ENCODE results near the gene ZNF69.
"Not testable (repeated sequence)": the region's sequence is repeated elsewhere in the genome, so short reads cannot be mapped to it uniquely, and the experiment has no call there.

The ZNF69 gene

DNA sequence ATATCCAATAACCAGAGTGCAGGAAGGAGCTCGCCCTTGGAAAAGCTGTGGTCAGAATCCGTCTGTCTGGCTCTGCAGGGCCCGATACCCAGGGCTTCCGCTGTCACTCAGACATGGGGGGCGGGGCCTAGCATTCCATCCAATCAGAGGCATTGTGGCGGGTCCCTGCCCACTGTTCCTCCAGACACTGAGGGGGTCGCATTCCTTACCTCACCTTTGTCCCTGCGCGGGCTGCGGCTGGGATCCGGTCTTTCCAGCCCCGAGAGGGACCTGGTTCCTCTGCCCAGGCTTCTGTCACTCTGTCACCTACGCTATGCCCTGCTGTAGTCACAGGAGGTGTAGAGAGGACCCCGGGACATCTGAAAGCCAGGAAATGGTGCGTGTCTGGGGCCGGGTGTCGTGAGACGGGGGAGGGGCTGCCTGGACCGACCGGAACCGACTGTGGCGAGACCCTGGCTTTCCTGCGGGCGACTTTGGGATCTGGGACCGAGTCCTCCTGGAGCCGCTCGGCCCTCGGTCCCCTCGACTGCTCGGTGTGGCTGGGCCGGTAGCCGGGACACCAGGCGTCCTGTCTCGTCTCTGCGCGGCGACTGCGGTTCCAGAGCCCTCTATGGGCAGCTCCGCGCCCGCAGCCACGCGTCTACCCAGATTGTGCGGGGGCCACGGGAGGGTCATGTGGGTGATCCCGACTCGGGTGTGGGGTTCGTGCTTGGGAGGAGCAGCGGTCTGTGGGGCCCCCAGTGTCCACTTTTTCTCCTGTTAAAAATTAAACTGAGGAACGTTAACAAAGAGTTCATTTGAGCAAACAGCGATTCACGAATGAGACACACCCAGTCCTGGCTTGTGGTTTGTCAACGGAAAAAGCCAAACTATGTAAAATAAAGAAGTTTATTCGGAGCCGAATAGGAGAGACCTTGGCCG is at the start of gene ZNF69:
Gene ZNF69, plus strand, starts transcription at position 172 of the 921 bp plus-strand sequence. Its CDS starts 142 bp downstream, at position 314.
- peak; percentile 43 for DNase-seq (ENCODE audit: low read depth)

DNA sequence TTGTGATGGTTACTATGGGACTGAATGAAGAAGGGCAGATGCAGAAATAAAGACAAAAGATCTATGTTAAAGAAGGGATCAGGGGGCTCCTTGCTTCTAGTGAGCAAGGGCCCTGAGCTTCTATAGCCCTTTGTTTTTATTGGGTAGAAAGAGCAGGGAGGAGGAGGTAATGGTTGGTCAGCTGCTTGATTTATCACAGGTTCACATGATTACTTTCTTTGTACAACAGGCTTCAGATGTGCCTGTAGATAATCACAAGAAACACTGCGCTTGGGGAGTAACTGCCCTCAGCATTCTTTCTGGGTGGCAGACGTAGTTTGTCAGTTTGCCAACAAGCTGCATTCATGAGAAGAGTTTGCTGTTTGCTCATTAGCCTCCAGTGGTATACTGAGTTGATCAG is 43.9 kb upstream of the ZNF69 start:
- no peak for DNase-seq (ENCODE audit: low read depth)

DNA sequence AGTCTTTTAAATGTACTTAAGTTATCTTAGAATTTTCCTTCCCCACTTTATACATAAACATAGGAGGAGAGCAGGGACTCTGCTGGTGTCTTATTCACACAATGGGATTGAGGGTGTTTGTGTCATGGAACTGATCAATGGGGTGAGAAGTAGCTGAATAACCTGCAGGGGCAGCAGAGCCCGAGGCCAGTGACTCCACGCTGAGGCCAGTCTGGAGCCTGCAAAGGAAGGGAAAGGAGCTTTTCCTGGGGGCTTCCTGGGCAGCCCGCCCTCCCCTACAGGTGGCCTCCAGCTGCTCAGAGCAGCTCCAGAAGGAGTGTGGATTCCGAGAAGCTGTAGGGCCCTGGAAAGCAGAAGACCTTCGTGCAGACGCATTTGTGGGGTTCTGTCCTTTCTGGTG is 40.0 kb upstream of the ZNF69 start:
- DNase-seq (ENCODE audit: low read depth), result not testable (repeated sequence)

DNA sequence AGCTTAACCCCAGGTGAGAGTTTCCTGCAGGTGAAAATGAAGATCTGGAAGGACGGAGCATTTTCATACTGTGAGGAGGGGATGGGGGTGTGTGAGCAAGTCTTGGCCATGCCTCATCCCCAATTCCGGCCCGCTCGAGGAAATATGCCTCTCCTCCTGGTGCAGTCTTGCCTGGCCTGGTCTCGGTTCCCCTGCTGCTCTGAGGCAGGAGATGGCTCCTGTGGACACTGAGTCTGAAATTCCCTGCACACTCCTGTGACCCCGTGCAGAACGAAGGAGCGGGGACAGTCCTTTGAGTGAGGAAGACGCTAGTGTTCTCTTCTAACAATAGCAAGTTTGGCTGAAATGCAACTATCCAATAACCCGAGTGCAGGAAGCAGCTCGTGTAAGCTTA is 39.4 kb upstream of the ZNF69 start:
- DNase-seq (ENCODE audit: low read depth), result no peak

DNA sequence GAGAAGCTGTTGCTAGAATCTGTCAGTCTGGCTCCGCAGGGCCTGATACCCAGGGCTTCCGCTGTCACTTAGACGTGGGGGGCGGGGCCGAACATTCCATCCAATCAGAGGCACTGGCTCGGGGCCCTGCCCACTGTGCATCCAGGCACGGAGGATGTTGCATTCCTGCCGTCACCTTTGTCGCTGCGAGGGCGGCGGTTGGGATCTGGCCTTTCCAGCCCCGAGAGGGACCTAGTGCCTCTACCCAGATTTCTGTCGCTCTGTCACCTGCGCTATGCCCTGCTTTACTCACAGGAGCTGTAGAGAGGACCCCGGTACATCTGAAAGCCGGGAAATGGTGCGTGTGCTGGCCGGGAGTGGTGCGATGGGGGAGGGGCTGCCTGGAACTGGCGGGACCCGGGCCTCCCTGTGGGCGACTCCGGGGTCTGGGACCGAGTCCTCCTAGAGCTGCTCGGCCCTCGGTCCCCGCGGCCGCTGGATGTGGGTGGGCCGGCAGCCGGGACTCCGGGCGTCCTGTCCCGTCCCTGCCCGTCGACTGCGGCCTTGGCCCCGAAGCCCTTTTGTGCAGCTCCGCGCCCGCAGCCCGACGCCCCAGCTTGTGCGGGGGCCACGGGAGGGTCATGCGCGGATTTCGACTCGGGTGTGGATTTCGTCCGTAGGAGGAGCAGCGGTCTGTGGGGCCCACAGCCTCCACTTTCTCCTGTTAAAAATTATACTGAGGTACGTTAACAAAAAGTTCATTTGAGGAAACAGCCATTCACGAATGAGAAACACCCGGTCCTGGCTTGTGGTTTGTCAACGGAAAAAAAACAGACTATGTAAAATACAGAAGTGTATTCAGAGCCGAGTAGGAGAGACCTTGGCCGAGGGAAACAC is 38.8 kb upstream of the ZNF69 start, which contains the start of gene ZNF439:
Gene ZNF439, plus strand, starts transcription at position 133 of the 876 bp plus-strand sequence. Its CDS starts 142 bp downstream, at position 275.
- peak; percentile 82 for DNase-seq (ENCODE audit: low read depth)

DNA sequence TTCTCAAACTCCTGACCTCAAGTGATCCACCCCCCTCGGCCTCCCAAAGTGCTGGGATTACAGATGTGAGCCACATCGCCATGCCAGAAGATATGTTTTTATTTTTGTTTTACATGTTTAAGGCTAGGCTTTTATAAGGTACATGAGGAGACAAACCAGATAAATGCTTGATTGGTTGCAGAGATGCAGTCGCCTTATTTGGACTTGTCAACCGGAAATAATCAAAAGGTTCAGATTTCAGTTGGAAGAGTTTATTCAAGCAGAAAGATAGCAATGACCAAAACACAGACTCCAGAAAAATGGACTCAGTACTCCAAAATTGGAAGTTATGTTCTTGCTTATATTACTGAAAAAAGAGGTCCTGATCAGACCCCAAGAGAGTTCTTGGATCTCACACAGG is 37.3 kb upstream of the ZNF69 start:
- not testable (repeated sequence) for DNase-seq (ENCODE audit: low read depth)

DNA sequence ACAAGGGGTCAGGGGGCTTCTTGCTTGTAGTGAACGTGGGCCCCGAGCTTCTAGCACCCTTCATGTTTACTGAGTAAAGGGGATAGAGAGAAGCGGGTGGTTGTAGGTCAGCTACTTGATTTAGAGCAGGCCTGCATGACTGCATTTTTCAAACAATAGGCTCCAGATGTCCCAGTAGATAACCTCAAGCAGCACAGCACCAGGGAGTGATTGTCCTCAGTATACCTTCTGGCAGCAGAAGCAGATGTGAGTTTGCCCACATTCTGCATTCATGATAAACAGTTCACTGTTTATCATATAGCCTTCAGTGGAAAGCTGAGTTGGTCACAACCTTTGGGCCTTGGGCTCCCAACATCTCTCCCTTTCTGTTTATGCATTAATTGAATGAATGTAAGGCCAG is 34.2 kb upstream of the ZNF69 start:
- no peak for DNase-seq (ENCODE audit: low read depth)

DNA sequence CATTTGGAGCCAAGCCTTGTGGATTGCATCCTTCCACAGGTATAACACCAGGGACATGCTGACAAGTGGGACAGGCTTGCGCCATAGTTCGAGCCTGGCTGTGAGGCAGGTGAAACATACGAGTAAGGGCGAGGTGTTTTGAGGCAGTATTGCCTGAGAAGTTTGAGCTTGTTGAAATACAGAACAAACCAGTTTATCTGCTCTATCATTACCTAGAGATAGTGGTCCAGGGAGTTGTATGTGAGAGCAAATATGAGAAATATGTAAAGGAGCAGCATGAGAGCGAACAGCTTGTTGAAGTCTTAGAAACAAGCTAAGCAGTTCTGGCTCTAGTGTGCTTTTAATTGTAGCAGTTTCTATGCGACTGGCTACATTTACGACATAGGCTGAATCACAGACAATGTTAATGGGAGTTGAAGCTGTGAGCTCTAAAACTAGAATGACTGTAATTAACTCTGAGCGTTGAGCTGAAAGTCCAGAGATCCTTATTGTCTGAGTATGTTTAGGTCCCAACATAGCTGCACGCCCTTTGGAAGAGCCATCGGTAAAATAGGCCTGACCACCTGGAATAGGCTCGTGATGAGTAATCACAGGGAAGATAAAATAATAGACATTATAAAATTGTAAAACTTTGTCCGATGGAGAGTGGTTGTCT is 30.9 kb upstream of the ZNF69 start:
- DNase-seq (ENCODE audit: low read depth), result no peak

DNA sequence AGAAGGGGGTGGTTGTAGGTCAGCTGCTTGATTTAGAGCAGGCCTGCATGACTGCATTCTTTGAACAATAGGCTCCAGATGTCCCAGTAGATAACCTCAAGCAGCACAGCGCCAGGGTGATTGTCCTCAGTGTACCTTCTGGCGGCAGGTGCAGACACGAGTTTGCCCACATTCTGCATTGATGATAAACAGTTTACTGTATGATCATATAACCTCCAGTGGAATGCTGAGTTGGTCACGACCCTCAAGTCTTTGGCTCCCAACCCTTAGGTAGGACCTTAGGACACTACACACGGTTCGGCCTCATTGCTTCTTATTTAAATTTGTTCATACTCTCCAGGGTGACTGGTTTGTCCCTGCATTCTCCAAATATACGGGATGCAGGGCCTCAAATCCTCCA is 26.9 kb upstream of the ZNF69 start:
- DNase-seq (ENCODE audit: low read depth), result no peak

DNA sequence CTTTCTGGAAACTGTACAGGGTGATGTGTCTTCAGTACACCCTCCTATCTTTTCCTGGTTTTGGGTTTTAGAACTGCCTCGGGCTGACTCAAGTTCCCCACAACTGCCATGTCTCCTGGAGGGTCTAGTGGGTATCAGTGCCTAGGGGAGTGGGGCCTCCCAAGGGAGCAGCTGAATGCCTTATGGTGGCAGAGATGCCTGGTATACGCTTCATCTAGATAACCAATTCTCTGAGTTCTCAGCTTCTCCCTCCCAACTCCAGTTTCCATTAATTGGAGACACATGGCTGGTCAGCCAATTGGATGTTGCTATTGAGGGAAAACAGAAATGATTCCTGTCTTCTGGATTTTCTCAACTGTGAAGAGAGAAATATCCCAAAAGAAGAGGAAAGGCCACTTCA is 26.3 kb upstream of the ZNF69 start:
- no peak for DNase-seq (ENCODE audit: low read depth)

DNA sequence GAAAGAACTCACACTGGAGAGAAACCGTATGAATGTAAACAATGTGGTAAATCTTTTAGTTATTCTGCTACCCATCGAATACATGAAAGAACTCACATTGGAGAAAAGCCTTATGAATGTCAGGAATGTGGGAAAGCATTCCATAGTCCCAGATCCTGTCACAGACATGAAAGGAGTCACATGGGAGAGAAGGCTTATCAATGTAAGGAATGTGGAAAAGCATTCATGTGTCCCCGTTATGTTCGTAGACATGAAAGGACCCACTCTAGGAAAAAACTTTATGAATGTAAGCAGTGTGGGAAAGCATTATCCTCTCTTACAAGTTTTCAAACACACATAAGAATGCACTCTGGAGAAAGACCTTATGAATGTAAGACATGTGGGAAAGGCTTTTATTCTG is 19.8 kb upstream of the ZNF69 start:
- DNase-seq (ENCODE audit: low read depth), result not testable (repeated sequence)

DNA sequence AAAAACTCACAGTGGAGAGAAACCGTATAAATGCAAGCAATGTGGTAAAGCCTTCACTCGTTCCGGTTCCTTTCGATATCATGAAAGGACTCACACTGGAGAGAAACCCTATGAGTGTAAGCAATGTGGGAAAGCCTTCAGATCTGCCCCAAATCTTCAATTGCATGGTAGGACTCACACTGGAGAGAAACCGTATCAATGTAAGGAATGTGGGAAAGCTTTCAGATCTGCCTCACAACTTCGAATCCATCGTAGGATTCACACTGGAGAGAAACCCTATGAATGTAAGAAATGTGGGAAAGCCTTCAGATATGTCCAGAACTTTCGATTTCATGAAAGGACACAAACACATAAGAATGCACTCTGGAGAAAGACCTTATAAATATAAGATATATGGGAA is 19.4 kb upstream of the ZNF69 start:
- DNase-seq (ENCODE audit: low read depth), result no peak

DNA sequence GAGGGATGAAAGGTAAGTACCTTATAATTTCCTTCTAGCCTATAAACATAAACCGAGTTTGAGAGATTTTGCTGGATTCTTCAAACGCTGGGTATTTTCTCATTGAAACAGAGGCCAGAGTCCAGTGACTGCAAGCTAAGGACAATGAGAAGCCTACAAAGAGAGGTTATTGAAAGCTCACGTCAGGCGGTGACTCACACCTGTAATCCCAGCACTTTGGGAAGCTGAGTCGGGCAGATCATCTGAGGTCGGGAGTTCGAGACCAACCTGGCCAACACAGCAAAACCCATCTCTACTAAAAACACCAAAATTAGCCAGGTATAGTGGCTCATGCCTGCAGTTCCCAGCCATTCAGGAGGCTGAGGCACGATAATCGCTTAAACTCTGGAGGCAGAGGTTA is 15.0 kb upstream of the ZNF69 start:
- DNase-seq (ENCODE audit: low read depth), result no peak

DNA sequence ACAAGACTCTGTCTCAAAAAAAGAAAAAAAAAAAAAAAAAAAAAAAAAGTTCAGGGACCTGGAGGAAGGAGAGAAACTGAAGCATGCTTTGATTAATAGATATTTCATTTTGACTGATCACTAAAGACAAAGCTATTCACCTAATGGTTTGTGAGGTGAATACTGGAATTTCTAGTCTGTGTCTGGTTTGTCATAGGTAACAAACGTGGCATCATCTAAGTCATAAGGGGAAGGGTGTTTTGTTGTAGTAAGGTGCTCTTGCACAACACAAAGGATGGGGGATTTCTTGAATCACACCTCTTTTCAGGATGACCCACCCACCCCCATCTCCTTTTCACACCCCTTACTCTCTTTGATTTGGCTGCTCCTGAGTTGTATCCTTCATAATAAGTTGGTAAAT is 13.8 kb upstream of the ZNF69 start:
- no peak for DNase-seq (ENCODE audit: low read depth)

DNA sequence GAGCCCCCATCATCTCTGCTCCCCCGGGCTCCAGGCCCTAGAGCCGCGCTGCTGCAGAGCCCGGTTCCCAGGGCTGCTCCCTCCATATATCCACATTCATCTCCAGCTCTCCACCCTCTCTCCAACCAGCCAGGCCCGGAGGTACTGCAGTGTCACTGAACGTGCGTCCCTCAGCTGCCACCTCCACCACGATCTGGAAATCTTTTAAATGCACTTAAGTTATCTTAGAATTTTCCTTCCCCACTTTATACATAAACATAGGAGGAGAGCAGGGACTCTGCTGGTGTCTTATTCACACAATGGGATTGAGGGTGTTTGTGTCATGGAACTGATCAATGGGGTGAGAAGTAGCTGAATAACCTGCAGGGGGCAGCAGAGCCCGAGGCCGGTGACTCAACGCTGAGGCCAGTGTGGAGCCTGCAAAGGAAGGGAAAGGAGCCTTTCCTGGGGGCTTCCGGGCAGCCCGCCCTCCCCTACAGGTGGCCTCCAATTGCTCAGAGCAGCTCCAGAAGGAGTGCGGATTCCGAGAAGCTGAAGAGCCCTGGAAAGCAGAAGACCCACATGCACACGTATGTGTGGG is 7.8 kb upstream of the ZNF69 start:
- DNase-seq (ENCODE audit: low read depth), result not testable (repeated sequence)

DNA sequence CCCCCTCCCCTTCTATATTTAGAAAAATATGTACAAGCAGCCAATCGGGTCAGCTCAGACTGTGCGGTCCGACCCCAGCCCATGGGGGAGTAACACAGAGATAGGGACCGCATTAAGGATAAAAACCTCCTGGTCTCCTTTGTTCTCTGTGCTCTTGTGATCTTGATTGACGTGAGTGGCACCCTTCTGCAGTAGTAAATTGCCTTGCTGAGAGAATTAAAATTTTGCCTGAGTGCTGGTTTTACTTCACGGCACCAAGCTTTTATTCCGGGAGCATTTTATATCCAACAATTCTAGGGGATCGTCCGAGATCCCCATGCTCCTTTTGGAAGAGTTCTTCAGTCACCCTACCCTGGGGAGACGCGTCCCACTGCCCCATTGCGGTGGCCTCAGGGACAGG is 7.0 kb upstream of the ZNF69 start:
- no peak for DNase-seq (ENCODE audit: low read depth)

DNA sequence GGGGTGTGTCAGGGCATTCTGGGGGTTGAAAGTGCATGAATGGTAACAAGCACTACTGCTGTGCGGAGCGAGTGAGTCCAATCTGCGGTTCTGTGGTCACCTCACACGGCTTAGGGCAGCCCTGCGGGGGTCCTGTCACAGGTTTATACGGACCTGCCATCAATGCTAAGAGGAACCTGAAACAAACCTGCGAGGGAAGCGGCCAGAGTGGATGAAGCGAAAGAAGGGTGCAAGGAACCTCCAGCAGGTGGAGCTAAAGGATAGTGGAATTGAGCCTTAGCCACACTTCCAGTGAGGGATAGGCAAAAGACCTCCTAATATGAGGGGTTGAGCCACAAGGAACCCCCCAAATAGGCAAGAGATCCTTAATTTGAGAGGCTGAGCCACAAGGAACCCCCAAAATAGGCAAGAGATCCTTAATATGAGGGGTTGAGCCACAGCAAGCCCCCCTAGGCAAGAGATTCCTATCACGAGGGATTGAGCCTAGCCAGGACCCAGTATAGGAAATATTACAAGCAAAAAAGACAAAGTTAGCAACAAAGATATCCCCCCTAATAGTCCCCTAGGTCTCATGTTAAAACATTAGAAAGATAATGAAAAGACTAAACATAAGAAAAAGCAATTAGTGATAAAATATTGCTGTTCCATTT is 6.3 kb upstream of the ZNF69 start:
- DNase-seq (ENCODE audit: low read depth), result peak; percentile 39

DNA sequence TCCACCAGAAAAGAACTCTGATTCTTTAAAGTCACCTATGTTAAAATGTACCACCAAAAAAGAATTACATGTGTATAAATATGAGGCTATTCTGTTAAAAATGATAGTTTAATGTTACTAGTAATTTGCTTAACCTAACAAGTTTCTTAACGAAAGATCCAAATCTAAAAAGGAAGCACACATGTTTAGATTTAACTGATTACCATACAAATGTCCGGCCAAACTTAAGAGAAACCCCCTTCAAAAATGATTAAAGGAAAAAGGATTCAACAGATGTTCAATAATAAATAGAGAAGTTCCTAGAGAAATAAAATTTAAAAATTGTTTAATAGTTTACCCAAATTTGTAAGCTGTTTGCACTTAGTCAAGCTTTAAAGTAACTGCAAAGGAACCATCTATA is 5.0 kb upstream of the ZNF69 start:
- no peak for DNase-seq (ENCODE audit: low read depth)

DNA sequence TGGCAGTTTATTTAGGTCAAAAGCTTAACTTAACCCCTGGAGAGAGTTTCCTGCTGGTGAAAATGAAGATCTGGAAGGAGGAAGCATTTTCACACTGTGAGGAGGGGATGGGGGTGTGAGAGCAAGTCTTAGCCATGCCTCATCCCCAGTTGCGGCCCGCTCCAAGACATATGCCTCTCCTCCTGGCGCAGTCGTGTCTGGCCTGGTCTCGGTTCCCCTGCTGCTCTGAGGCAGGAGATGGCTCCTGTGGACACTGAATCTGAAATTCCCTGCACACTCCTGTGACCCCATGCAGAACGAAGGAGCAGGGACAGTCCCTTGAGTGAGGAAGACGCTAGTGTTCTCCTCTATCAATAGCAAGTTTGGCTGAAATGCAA is 360 bp upstream of the ZNF69 start:
- no peak for DNase-seq (ENCODE audit: low read depth)

DNA sequence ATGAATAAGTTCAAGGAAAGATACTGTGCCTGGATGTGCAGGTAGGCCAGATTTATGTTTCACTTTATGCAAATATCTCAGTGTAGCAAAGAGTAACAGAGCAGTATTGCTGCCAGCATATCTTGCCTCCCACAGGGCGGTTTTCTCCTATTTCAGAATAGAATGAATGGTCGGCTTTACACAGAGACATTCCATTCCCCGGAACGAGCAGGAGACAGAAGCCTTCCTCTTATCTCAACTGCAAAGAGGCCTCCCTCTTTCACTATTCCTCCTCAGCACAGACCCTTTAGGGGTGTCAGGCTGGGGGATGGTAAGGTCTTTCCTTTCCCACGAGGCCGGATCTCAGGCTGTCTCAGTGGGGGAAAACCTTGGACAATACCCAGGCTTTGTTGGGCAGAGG is 2.3 kb downstream of the ZNF69 start:
- not testable (repeated sequence) for DNase-seq (ENCODE audit: low read depth)

DNA sequence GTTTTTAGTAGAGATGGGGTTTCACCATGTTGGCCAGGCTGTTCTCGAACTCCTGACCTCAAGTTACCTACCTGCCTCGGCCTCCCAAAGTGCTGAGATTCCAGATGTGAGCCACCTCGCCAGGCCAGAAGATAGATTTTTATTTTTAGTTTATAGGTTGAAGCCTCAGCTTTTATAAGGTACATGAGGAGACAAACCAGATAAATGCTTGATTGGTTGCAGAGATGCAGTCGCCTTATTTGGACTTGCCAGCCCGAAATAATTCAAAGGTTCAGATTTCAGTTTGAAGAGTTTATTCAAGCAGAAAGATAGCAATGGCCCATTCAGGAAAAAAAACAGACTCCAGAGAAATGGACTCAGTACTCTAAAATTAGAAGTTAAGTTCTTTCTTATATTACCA is 3.1 kb downstream of the ZNF69 start:
- DNase-seq (ENCODE audit: low read depth), result no peak

DNA sequence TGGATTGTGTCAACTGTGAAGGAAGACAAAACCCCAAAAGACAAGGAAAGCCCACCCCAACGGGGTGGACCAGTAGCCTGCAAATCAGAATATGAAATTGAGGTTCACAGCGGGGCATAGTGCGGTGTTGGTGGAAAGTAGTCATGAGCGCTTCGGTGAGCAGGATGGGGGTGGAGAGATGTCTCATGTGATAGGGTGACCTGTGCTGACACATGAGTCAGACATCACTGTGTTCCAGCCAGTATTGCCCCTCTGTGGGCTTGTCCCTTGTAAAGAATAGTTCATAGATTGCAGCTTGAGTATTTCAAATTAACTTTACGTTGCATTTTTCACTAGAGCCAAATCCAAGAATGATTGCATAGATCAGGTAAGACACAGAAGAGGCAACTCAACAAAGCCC is 7.3 kb downstream of the ZNF69 start:
- no peak for DNase-seq (ENCODE audit: low read depth)
